GM19467 (cell line): ENCODE measurements around the gene MRRF.

Source experiments
- ATAC-seq: cut with Tn5 transposase; IDR thresholded peaks from one replicate; pipeline ENCODE4 v1.9.1; 2021; ENCODE audit warnings: mild to moderate bottlenecking, moderate library complexity; ENCODE audit not compliant: unreplicated experiment

MRRF gene

GRCh38 chr9:122376796-122377195 is 112.1 kb downstream of the MRRF start:
- no peak for ATAC-seq

- ATAC-seq = no peak
These were observed 112.8 kb downstream of the MRRF start for GRCh38 chr9:122377241-122378164.

GRCh38 chr9:122378236-122378635 is 113.6 kb downstream of the MRRF start:
- no peak for ATAC-seq

GRCh38 chr9:122379340-122379739 is 114.7 kb downstream of the MRRF start:
- no peak for ATAC-seq

GRCh38 chr9:122380293-122380692 is 115.6 kb downstream of the MRRF start:
- ATAC-seq = no peak
